Mucosa of rectum (tissue), 2 donors: ENCODE results near the gene CSKMT.
"Not testable (repeated sequence)": the region's sequence is repeated elsewhere in the genome, so short reads cannot be mapped to it uniquely, and the experiment has no call there.

Experiments
- H3K27ac ChIP-seq, 2 donors: one replicate each; pipeline ENCODE4 v1.7.0; 2013; ENCODE audit warnings: inconsistent platforms in 2 of 2, low read depth in 2 of 2, low read length in 2 of 2
- H3K27me3 ChIP-seq, 2 donors: one replicate each; pipeline ENCODE4 v1.7.0; 2013; ENCODE audit warnings: low read length in 2 of 2; ENCODE audit not compliant: control insufficient read depth in 2 of 2, insufficient read depth in 2 of 2
- H3K36me3 ChIP-seq, 2 donors: one replicate each; pipeline ENCODE4 v1.7.0; 2013; ENCODE audit warnings: low read length in 2 of 2; ENCODE audit not compliant: control insufficient read depth in 2 of 2, insufficient read depth in 2 of 2
- H3K4me1 ChIP-seq, 2 donors: one replicate each; pipeline ENCODE4 v1.7.0; 2013; ENCODE audit warnings: low read length in 2 of 2, mild to moderate bottlenecking in 1 of 2; ENCODE audit not compliant: control insufficient read depth in 2 of 2, insufficient read depth in 2 of 2
- H3K4me3 ChIP-seq, 2 donors: one replicate each; pipeline ENCODE4 v1.7.0; 2013; ENCODE audit warnings: low read length in 2 of 2
- H3K9ac ChIP-seq, 2 donors: one replicate each; pipeline ENCODE4 v1.7.0; 2013; ENCODE audit warnings: low read length in 2 of 2, low read depth in 1 of 2, mild to moderate bottlenecking in 1 of 2
- H3K9me3 ChIP-seq, 2 donors: one replicate each; pipeline ENCODE4 v1.7.0; 2013; ENCODE audit warnings: low read length in 2 of 2; ENCODE audit not compliant: control insufficient read depth in 2 of 2
- donor health status: healthy.
- donor health status: Normal muscosa, but diverticular disease.

Gene CSKMT

DNA sequence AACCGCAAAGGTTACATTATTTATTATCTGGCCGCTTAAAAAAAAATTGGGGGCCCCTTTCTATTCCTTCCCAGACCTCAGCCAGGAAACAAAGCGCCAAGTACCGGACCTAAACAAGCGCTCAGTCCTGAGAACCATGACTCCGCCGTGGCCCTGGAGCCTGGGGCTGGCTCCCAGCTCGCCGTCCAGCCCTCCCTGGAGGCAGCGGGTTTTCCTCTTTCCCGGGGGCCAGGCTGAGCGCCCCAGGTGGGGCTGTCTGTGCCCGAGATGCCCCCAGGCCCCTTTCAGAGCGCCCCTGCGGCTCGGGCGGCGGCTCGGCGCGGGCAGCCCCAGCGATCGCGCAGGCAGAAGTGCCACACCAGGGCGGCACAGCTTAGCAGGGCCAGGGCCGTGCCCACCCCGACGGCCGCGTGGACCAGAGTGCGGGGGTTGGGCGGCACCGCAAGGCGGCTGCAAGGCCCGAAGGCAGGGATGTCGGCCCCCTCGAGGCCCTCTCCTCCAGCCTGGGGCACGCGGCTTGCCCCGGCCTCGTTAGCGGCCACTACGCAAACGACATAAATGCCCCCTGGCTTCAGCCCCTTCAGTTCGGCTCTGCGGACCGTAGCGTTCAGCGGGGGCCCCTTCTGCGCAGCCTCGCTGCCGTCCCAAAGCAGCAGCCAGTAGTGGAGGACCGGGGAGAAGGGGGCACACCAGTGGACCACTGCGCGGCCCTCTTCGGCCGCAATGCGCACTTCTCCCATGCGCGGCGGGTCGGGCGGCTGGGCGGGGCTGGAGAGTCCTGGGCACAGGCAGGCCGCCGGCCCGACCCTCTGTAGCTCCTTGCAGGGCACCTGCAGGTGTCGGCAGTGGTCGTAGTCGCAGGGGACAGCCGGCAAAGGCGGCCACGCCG lies 22.6 kb downstream of the CSKMT start:
- Histone ChIP-seq H3K4me3 (peak overlapping the region; percentile 30 to 55), H3K9me3 (no peaks in the 10 kb centered on the region), H3K27me3 (no peaks in the 10 kb centered on the region), H3K27ac (no peak overlapping the region), H3K4me1 (peaks cover 0 to 2% of the 10 kb centered on the region in 2 donors), H3K9ac (peak overlapping the region in 1 of 2 donors; percentile 38), H3K36me3 (peaks cover 17 to 22% of the 10 kb centered on the region in 2 donors)

DNA sequence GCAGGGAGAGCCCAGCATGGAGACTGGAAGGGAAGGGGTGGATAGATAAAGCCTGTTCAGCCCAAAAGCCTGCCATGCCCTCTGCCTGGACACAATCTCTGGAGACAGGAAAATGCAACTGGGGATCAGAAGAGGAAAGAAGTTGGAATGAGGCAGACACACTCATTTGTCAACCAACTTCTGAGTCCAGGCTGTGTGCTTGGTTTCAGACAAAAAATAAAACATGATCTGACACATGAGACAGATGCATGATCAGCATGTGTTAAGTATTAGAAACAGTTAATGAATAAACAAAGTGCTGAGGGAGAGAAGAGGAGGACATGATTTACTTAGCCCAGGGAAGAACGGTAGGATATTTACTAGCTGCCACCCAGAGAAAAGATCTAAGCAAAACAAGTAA lies 23.4 kb downstream of the CSKMT start:
- Histone ChIP-seq H3K9ac (peak overlapping the region in 1 of 2 donors; percentile 26), H3K27me3 (no peaks in the 10 kb centered on the region), H3K9me3 (no peaks in the 10 kb centered on the region), H3K36me3 (peaks cover 20 to 28% of the 10 kb centered on the region in 2 donors), H3K27ac (no peak overlapping the region), H3K4me3 (peak overlapping the region in 1 of 2 donors; percentile 55), H3K4me1 (peaks cover 0 to 2% of the 10 kb centered on the region in 2 donors)

DNA sequence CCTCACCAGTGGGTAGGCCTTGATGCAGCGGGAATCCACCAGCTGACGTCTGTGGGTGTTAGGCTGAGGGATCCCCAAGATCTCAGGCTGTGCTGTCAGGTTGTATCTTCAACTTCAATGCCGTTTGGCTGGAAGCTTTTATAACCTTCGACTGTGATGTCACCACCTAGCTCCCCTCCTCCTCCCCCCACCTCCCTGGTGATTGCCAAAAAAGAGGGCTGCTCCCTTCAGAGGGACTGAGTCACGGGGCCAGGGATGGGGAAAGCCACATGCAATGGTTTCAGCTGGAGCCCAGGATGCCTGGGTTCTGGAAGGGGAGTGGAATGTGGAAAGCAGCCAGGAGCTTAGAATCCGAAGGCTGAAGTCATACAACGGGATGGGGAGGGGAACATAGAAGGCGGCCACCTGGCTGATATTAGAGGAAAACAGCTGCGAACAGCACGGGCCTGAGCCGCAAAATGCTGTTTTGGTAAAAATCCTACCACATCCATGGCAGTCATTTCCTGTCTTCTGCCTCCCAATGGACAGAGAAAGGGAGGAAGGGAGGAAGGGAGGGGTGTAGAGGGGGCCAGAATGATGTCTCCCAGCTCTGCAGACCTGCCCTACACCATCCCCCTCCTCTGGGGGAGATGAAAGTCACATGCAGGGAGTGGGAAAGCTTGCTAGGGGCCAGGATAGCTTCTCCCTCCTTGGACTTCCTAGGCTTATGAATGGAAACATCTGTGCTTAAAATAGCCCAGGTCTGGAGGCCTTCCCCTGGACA lies 24.5 kb downstream of the CSKMT start, which contains the start of gene LRRN4CL:
Gene LRRN4CL (minus strand): TSS at position 110 of the 763 bp plus-strand sequence. CDS start 1,022 bp downstream, outside the sequence.
- peak within 1 kb of the TSS; percentile 32 to 55 for H3K4me3 ChIP-seq
- H3K27ac ChIP-seq: peak within 1 kb of the TSS; percentile 56 to 63
- peak within 1 kb of the TSS in 1 of 2 donors; percentile 26 for H3K9ac ChIP-seq

DNA sequence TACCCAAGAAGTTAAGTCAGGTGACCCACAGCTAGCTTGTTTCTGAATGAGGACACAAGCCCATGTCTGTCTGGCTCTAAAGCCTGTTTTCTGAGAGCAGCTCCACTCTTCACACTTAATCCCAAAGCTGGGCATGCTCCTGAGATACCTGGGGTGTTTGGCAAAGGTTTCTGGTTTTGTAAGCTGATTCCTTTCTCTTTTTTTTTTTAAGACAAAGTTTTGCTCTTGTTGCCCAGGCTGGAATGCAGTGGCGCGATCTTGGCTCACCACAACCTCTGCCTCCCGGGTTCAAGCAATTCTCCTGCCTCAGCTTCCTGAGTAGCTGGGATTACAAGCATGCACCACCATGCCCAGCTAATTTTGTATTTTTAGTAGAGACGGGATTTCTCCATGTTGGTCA lies 28.5 kb downstream of the CSKMT start:
- H3K9ac ChIP-seq, H3K27ac ChIP-seq, H3K27me3 ChIP-seq, H3K9me3 ChIP-seq, H3K4me3 ChIP-seq, H3K4me1 ChIP-seq: not testable (repeated sequence)
- H3K36me3 ChIP-seq: peaks cover 20 to 30% of the 10 kb centered on the region in 2 donors

More for the DNA sequence above, 24.5 kb downstream of the CSKMT start, which contains the start of gene LRRN4CL:
- no peaks in the 10 kb centered on the region for H3K9me3 ChIP-seq
- no peaks in the 10 kb centered on the region for H3K27me3 ChIP-seq
- H3K4me1 ChIP-seq: peaks cover 0 to 2% of the 10 kb centered on the region in 2 donors
- peaks cover 20 to 30% of the 10 kb centered on the region in 2 donors for H3K36me3 ChIP-seq

DNA sequence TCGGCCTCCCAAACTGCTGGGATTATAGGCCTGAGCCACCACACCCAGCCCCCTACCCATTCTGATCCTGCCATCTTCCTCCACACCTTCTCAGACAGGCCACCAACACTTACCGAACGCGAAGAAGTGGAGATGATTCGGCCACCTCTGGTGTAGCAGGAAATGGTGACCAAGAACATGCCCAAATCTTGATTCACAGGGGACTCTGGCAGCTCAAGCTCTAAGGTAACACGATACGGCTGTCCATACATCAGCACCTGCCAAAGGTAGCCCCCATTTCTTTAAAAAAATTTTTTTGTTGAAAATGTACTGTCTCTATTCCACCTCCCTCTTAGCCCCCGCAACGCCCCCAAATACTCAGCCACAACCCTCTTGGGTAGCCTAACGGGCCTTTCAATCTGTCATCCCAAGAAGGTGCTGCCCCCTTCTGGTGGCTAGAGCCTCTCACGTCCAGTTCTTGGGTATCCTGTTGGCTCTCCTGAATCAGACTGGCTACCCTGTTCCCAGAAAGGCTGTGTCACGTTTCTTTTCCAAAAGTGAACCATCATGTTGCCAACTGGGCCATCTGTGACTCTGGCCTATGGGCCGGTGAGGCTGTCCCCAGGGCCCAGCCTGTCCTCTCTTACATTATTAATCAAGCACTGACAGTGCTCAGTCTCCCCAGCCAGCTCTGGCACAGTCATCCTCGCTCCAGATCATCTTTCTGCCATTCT lies 29.5 kb downstream of the CSKMT start:
- Histone ChIP-seq H3K36me3 (peaks cover 20 to 30% of the 10 kb centered on the region in 2 donors), H3K27me3 (no peaks in the 10 kb centered on the region), H3K9me3 (no peaks in the 10 kb centered on the region), H3K27ac (no peak overlapping the region), H3K4me1 (peaks cover 0 to 2% of the 10 kb centered on the region in 2 donors), H3K4me3 (no peak overlapping the region), H3K9ac (no peak overlapping the region)

DNA sequence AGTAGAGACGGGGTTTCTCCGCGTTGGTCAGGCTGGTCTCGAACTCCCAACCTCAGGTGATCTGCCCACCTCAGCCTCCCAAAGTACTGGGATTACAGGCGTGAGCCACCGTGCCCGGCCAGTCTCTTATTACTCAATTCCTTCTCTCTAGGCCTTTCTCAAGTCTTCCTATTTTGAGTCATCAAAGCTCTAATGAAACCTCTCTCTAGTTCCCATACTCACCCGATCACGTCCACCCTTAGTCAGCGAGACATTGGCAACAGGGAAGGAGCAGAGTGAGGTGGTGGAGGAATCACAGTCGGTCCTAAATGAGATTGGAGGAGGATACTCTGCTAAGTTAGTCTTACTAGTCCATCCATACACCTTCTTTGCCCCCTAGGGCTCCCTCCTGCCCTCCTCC lies 37.1 kb downstream of the CSKMT start:
- Histone ChIP-seq H3K9me3 (no peaks in the 10 kb centered on the region), H3K4me1 (peaks cover 16 to 19% of the 10 kb centered on the region in 2 donors), H3K36me3 (no peaks in the 10 kb centered on the region), H3K9ac (no peak overlapping the region), H3K27me3 (no peaks in the 10 kb centered on the region), H3K4me3 (no peak overlapping the region), H3K27ac (no peak overlapping the region)

DNA sequence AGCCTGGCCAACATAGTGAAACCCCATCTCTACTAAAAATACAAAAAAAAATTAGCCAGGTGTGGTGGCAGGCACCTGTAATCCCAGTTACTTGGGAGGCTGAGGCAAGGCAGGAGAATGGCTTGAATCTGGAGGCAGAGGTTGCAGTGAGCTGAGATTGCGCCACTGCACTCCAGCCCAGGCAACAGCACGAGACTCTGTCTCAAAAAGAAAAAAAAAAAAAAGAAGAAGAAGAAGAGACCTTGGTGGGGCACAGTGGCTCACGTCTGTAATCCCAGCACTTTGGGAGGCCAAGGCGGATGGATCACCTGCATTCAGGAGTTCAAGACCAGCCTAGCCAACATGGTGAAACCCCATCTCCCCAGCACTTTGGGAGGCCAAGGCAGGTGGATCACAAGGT lies 38.8 kb downstream of the CSKMT start:
- not testable (repeated sequence) for H3K27me3 ChIP-seq, H3K27ac ChIP-seq, H3K4me3 ChIP-seq, H3K36me3 ChIP-seq, H3K9me3 ChIP-seq, H3K9ac ChIP-seq
- peaks cover 23 to 26% of the 10 kb centered on the region in 2 donors for H3K4me1 ChIP-seq

DNA sequence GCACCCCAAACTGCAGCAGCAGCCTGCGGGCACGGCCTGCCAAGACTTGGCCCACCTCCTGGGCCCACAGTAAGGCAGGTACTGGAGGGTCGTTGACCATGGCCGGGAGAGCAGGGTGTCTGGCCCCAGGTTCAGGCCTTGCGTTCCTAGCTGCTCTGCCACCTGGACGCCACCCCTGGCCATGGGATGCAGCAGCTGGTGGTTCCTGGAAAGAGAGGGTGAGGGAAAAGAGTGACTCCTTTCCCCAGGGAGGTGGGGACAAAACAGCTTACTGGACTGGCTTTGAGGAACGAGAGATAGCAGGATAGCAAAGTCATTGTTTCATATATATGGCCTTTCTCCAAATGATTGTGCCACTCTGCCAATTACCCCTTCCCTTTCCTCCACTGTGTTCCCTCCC lies 40.3 kb downstream of the CSKMT start:
- H3K27me3 ChIP-seq: no peaks in the 10 kb centered on the region
- H3K36me3 ChIP-seq: peaks cover 0 to 4% of the 10 kb centered on the region in 2 donors
- peaks cover 35 to 37% of the 10 kb centered on the region in 2 donors for H3K4me1 ChIP-seq
- peak overlapping the region; percentile 69 to 73 for H3K9ac ChIP-seq
- H3K9me3 ChIP-seq: no peaks in the 10 kb centered on the region
- H3K4me3 ChIP-seq: peak overlapping the region; percentile 80
- peak overlapping the region; percentile 75 to 77 for H3K27ac ChIP-seq

DNA sequence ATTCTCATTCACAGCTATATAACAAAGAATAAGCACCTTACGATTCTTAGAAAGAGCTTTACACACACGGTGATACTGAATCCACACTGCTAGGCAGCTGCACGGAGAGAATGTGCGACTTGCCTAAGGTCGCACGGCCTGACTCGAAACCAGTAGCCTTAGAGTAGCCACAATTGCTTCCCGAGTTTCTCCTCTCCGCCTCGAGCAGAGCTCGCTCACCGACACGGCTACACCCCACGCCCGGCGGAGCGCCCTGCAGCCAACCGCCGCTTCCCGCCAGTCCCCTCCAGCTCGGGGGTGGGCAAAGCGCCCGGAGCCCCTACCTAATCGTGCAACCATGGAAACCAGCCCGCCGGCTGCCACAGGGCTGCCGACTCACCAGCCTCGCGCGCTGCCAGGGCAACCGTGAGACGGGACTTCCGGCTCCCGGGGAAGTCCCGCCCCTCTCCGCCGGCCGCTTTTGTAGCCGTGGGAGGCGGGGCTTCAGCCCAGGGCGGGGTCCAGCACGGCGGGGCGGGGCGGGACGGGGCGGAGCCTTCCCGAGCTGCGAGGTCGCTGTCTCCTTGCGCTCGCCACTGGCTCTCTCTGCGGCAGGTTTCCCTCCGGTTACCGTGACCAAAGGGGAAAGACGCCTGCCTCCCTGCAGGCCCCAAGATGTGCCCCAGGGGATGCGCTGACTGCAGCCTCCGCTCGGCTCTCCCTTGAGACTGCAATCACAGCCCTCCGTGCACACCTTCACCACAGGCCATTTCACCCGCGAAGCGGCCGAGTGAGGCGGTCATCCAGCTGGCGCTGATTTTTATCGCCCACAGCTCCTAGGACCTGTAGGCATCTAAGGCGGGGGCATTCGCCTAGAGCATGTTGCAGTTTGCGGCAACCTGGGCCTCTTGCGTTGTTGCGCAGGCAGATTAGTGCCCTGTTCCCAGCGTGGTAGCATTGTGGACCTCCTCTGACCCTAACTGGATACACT lies 41.1 kb downstream of the CSKMT start:
- peak overlapping the region; percentile 72 to 73 for H3K9ac ChIP-seq
- peaks cover 36 to 40% of the 10 kb centered on the region in 2 donors for H3K4me1 ChIP-seq
- no peaks in the 10 kb centered on the region for H3K9me3 ChIP-seq

More for the DNA sequence above, 41.1 kb downstream of the CSKMT start:
- Histone ChIP-seq H3K4me3 (peak overlapping the region; percentile 80), H3K27ac (peak overlapping the region; percentile 75 to 84), H3K27me3 (no peaks in the 10 kb centered on the region), H3K36me3 (peaks cover 4 to 6% of the 10 kb centered on the region in 2 donors)
